BE2C (cell line): ENCODE measurements around the gene ARL11. TPM values are rescaled to one million over a fixed set of nuclear protein-coding genes. Genes with fewer than 3 reads are reported as not detected.
A peak's percentile ranks its signal among the peaks of the same experiment; 100 is the strongest.

ENCODE experiments used
- DNase-seq: peaks from one replicate; pipeline ENCODE4 v3.0.0-alpha.2; 2020
- H3K27me3 ChIP-seq: fragments of 250-450 bp; sonication (Bioruptor Pico); 2 replicates; pipeline ENCODE4 v1.5.1; 2020; ENCODE audit warnings: mild to moderate bottlenecking
- H3K36me3 ChIP-seq: fragments of 250-450 bp; sonication (Bioruptor Pico); 2 replicates; pipeline ENCODE4 v1.5.1; 2020; ENCODE audit warnings: mild to moderate bottlenecking
- H3K4me1 ChIP-seq: fragments of 250-450 bp; sonication (Bioruptor Pico); 2 replicates; pipeline ENCODE4 v1.5.1; 2020
- H3K4me3 ChIP-seq: 2 replicates; pipeline ENCODE4 v1.5.1; 2011; ENCODE audit warnings: low read depth, low read length
- H3K9me3 ChIP-seq: fragments of 250-450 bp; sonication (Bioruptor Pico); 2 replicates; pipeline ENCODE4 v1.5.1; 2020
- polyA plus RNA-seq: library from polyadenylated mRNA; unstranded; fragments of >200 nt; gene quantifications from one replicate; pipeline ENCODE4 v1.2.1, GENCODE V29; 2012; ENCODE audit warnings: low read depth, missing spikeins; ENCODE audit not compliant: insufficient read length, insufficient read depth
- TF ChIP-seq, protein P1 (sequence below): IDR thresholded peaks from 2 replicates; pipeline ENCODE4 v1.5.1; 2012; ENCODE audit warnings: mild to moderate bottlenecking, low read depth, low read length

The ARL11 gene
- 0.15 TPM for polyA plus RNA-seq

DNA sequence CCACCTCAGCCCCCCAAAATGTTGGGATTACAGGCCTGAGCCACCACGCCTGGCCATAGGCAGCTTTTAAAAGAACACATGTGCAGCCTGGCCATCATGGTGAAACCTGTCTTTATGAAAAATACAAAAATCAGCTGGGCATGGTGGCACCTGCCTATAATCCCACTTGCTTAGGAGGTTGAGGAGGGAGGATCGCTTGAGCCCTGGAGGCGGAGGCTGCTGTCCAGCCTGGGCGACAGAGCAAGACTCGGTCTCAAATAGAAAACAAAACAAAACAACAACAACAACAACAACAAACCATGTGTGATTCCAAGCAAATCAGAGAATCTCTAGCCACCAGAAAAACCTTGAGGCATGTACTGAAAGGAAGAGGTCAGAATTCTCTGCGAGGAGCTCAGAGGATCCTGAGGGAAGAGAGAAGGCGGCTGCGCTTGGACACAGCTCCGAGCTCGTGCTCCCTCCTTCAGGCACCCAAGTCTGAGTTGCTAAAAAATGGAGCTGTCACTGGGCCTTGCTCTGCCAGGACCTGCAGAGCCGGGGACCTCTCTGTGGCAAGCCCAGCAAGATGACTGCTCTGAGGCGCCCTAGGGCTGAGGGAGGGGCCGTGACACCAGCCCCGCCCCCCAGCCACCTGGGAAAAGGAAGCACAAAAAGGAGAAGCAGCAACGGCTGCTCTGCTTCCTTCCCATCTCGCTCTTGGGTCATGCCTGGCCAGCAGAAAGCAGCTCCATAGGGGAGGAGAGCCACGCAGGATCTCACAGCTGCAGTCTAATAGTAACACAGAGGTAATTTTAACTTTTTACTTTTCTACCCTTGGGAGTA, at the start of gene ARL11:
Gene ARL11, plus strand, starts transcription at position 677 of the 822 bp plus-strand sequence. CDS start 1,941 bp downstream, outside the sequence.
- Histone ChIP-seq H3K27me3 (no peaks in the 10 kb centered on the region), H3K4me3 (no peak within 1 kb of the TSS), H3K36me3 (no peaks in the 10 kb centered on the region), H3K9me3 (no peaks in the 10 kb centered on the region), H3K4me1 (no peaks in the 10 kb centered on the region)
- TF ChIP-seq, protein P1, sequence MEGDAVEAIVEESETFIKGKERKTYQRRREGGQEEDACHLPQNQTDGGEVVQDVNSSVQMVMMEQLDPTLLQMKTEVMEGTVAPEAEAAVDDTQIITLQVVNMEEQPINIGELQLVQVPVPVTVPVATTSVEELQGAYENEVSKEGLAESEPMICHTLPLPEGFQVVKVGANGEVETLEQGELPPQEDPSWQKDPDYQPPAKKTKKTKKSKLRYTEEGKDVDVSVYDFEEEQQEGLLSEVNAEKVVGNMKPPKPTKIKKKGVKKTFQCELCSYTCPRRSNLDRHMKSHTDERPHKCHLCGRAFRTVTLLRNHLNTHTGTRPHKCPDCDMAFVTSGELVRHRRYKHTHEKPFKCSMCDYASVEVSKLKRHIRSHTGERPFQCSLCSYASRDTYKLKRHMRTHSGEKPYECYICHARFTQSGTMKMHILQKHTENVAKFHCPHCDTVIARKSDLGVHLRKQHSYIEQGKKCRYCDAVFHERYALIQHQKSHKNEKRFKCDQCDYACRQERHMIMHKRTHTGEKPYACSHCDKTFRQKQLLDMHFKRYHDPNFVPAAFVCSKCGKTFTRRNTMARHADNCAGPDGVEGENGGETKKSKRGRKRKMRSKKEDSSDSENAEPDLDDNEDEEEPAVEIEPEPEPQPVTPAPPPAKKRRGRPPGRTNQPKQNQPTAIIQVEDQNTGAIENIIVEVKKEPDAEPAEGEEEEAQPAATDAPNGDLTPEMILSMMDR: no peak
- DNase-seq: peak; percentile 22

DNA sequence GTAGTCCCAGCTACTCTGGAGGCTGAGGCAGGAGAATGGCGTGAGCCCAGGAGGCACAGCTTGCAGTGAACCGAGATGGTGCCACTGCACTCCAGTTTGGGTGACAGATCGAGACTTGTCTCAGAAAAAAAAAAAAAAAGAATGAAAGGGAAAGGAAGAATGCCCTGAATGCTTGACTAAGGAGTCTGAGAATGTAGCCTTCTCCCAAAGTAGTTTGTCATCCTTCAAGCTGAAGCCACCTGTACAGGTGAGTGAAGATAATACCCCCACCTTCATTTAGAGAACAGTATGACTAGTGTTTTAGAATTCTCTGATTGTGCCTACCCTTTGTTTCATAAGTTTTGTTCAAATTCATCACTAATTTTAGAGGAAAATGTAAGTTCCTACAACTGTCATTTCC, 48.8 kb upstream of the ARL11 start:
- Histone ChIP-seq H3K9me3 (no peaks in the 10 kb centered on the region), H3K4me3 (no peak overlapping the region), H3K36me3 (peaks cover 14% of the 10 kb centered on the region), H3K27me3 (no peaks in the 10 kb centered on the region), H3K4me1 (no peaks in the 10 kb centered on the region)
- no peak for DNase-seq
- TF ChIP-seq, protein P1: no peak

DNA sequence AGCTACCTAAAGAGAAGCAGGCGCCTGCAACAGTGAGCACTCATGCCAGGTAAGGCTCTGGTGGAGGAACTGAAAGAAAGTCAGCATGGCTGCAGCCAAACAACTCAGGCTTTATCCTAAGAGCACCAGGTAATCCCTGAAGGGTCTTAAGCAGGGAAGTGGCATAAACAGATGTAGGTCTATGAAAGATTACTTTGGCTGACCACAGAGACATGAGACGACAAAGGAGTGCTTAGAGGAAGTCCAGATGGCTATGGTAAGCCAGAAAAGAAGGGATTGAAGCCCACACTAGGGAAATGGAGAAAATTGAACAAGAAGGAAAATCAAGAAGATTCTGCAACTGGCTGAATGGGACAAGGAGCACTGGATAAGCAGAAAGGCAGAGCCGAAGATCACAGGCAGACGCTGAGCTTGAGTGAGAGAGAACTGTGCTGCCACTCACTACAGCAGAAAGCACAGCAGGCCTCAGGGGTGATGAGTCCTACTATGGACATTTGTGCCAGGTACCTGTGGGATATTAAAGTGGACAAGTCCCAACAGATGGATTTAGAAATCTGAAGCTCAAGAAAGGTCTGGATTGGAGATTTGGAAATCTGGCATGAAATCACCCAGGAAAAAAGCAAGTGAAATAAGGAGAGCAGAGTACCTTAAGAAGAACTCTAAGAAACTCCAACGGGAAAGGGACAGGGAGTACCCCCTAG, 47.2 kb upstream of the ARL11 start:
- Histone ChIP-seq H3K9me3 (no peaks in the 10 kb centered on the region), H3K27me3 (no peaks in the 10 kb centered on the region), H3K36me3 (peaks cover 9% of the 10 kb centered on the region), H3K4me1 (no peaks in the 10 kb centered on the region), H3K4me3 (no peak overlapping the region)
- DNase-seq: no peak
- TF ChIP-seq, protein P1: no peak

DNA sequence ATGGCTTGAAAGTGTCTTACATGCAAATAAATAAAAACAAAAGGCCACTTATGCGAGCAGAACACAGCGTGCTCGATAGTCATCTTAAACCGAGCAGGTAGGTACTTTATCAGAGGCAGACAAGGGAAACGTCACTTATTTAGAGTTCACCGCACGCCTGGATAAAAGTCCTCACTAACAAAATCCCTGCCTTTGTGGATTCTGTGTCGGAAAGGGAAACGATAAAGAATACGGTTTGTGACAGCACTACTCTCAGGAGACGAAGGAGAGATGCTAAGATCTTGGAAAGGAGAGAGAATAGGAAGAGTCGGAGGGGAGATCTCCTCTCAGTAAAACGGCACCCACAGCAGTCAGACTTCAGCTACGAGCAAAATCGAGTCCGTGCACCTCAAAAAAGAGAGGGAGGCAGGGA, 43.5 kb upstream of the ARL11 start:
- H3K4me3 ChIP-seq: peak overlapping the region; percentile 95
- peaks cover 6% of the 10 kb centered on the region; the same call in 1 of the 2 replicates for H3K36me3 ChIP-seq
- H3K27me3 ChIP-seq: no peaks in the 10 kb centered on the region
- H3K4me1 ChIP-seq: no peaks in the 10 kb centered on the region
- DNase-seq: no peak
- H3K9me3 ChIP-seq: no peaks in the 10 kb centered on the region
- TF ChIP-seq, protein P1: no peak

DNA sequence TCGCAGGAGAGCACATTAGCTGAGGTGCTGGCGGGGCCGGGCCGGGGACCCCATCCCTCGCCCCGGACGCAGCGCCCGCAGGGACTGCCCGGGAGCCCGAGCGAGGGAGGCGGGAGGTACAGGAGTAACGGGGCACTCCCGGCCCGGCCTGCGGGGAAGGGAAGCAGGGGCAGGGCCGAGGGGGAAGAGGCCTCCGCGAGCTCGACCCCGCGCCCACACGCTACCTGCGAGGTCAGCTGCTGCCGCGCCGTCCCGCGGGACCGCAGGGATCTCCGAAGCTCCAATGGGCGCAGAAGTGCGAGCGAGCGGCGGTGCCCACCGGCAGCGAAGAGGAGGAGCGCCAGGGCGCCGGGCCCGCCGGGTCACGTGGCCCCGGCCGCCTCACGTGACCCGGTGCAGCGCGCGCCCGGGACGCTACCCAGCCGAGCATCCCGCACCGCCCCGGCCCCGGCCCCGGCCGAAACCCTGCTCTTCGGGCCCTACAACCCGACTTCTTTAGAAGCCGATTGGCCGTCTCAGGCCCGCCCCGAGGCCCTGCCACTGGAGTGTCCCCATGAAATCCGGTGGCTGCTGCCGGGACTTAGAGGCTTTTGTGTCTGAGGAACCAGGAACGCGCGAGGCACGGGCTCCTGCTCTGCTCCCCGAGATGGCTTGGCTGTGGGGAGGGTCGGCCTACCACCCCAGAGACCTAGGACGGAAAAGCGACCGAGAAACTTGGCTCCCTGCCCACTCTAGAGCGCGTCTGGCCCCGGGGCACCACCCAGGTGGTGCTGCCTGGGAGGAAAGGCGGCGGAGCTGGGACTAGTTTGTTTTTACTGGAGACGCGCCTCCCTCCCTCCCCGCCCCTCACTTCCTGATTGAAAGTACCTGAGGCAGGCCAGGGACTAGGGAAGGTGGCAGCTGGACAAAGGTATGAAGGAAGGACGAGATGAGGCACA, 42.8 kb upstream of the ARL11 start, which contains the start of gene RCBTB1:
Gene RCBTB1, minus strand, starts transcription at position 339 of the 938 bp plus-strand sequence. CDS start 18,279 bp downstream, outside the sequence.
- no peaks in the 10 kb centered on the region for H3K9me3 ChIP-seq
- H3K36me3 ChIP-seq: peaks cover 1% of the 10 kb centered on the region; the same call in 1 of the 2 replicates
- no peaks in the 10 kb centered on the region for H3K27me3 ChIP-seq
- TF ChIP-seq, protein P1: no peak
- no peaks in the 10 kb centered on the region for H3K4me1 ChIP-seq
- peak within 1 kb of the TSS; percentile 95 for H3K4me3 ChIP-seq
- peak; percentile 84 for DNase-seq
